ENCODE results near the gene ZFHX3.

ZFHX3 gene

DNA sequence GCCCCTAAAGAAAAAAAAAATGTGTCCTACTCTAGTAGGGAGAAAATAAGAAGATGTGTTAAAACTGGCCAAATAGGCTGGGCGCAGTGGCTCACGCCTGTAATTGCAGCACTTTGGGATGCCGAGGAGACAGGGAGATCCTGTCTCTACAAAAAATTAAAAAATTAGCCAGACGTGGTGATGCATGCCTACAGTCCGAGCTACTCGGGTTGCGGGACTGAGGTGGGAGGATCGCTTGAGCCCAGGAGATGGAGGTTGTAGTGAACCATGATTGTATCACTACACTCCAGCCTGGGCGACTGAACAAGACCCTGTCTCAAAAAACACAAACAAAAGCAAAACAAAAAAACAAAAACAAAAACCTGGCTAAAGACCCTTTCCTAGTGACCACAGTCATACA is 15.9 kb downstream of the ZFHX3 start:
- Mint-ChIP-seq H3K9me3 (no peaks in the 10 kb centered on the region), H3K4me3 (peak overlapping the region; percentile 44 to 62), H3K27ac (peak overlapping the region; percentile 52), H3K36me3 (no peaks in the 10 kb centered on the region), H3K27me3 (peaks cover 36 to 39% of the 10 kb centered on the region in 2 donors), H3K4me1 (peaks cover 43 to 66% of the 10 kb centered on the region in 2 donors)
- DNase-seq (no peak), ATAC-seq (replicated peaks) (no peak)

DNA sequence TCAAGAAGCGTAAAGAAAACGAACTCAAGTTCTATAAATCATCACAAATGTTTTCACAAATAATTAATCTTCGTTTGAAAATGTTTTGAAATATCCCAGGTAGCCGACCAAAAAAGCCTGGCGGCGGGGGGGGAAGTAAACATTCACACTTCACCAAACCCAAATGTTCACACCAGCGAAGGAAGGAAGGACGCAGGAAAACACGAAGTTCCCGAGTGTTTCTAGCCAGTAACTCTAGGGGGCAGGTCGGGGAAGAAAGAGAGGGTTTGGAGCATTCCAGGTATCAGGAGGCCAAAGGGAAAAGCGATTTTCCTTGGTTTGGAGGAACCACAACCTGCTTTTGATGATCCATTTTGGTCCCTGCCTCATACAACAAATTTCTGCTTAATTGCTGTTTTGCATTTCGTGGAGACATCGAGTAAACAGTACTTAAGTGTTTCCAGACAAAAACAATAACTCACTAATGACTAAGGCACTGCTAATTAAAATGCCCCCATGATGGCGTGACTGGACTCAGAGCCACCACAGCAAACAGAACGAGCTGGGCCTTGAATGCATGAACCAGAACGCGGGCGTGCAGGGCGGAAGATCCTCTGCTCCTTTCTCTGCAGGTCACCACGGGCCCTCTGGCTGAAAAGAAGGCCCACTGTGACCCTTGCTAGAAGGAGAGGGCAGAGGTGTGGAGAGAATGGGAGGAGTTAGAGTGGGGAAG is 16.6 kb downstream of the ZFHX3 start:
- no peak for ATAC-seq (replicated peaks)
- no peak overlapping the region for H3K27ac Mint-ChIP-seq
- peaks cover 34 to 39% of the 10 kb centered on the region in 2 donors for H3K27me3 Mint-ChIP-seq
- H3K4me1 Mint-ChIP-seq = peaks cover 39 to 60% of the 10 kb centered on the region in 2 donors
- no peaks in the 10 kb centered on the region for H3K36me3 Mint-ChIP-seq
- no peak for DNase-seq
- H3K9me3 Mint-ChIP-seq = no peaks in the 10 kb centered on the region
- peak overlapping the region; percentile 25 to 62 for H3K4me3 Mint-ChIP-seq

DNA sequence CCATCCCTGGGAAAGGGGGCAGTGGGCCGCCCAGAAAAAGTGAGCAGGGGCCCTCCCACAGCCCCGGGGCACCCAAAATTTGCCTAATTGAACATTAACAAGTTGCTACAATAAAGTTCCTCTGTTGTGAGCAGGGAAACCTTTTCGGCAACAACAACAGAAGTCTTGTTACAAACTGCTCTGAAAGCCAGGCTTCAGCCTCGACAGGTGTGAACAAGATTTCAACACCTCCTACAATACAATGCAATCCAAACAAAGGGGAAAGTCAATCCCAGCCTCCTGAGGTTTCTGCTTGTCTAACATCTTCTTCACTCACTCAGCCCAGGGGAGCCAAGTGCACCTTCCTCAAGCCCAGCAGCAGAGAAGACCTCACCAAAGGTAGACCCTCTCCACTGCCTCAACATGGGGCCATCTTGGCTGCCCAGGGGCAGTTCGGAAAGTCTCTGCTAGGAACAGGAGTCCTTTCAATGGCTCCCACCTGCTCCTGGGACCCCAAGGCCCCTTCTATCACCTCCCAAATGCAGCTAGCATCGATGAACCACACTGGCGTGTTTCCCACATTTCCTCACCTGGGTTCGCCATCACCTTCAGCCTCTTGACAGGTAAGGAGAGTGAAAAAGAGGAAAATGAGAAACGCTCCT is 19.1 kb downstream of the ZFHX3 start:
- ATAC-seq (replicated peaks) = no peak
- Mint-ChIP-seq H3K4me3 (no peak overlapping the region), H3K4me1 (peaks cover 27 to 37% of the 10 kb centered on the region in 2 donors), H3K36me3 (no peaks in the 10 kb centered on the region), H3K27ac (no peak overlapping the region), H3K27me3 (peaks cover 22 to 24% of the 10 kb centered on the region in 2 donors), H3K9me3 (no peaks in the 10 kb centered on the region)
- DNase-seq = no peak

- ATAC-seq (replicated peaks) (no peak), DNase-seq (no peak)
- Mint-ChIP-seq H3K9me3 (no peaks in the 10 kb centered on the region), H3K4me3 (no peak overlapping the region), H3K4me1 (peaks cover 25 to 31% of the 10 kb centered on the region in 2 donors), H3K36me3 (no peaks in the 10 kb centered on the region), H3K27ac (no peak overlapping the region), H3K27me3 (peaks cover 22 to 24% of the 10 kb centered on the region in 2 donors)
Observed at GRCh38 chr16:73028263-73028662, 19.7 kb downstream of the ZFHX3 start.

DNA sequence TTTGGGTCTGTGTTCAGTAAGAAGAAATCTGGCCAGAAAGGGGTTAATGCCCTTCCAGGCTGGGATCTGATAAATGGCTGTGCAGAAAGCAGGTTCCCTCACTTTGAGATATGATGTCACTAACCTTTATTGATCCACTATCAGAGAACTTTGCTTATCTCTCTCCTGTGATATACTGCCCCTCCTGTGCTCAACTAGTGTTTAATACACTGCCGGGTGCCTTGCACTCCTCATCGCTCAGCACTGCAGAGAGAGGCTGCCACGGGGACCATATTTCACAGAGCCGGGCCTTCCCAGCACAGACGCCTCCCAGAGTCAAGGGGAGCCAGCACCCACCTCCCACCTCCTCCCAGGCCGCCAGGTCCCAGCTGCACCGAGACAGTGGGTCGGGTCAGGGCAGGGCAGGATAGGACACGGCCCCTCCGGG is 20.2 kb downstream of the ZFHX3 start:
- Mint-ChIP-seq H3K27me3 (peaks cover 18 to 24% of the 10 kb centered on the region in 2 donors), H3K27ac (no peak overlapping the region), H3K4me1 (peaks cover 20 to 25% of the 10 kb centered on the region in 2 donors), H3K36me3 (no peaks in the 10 kb centered on the region), H3K4me3 (no peak overlapping the region), H3K9me3 (no peaks in the 10 kb centered on the region)
- DNase-seq = no peak
- no peak for ATAC-seq (replicated peaks)

DNA sequence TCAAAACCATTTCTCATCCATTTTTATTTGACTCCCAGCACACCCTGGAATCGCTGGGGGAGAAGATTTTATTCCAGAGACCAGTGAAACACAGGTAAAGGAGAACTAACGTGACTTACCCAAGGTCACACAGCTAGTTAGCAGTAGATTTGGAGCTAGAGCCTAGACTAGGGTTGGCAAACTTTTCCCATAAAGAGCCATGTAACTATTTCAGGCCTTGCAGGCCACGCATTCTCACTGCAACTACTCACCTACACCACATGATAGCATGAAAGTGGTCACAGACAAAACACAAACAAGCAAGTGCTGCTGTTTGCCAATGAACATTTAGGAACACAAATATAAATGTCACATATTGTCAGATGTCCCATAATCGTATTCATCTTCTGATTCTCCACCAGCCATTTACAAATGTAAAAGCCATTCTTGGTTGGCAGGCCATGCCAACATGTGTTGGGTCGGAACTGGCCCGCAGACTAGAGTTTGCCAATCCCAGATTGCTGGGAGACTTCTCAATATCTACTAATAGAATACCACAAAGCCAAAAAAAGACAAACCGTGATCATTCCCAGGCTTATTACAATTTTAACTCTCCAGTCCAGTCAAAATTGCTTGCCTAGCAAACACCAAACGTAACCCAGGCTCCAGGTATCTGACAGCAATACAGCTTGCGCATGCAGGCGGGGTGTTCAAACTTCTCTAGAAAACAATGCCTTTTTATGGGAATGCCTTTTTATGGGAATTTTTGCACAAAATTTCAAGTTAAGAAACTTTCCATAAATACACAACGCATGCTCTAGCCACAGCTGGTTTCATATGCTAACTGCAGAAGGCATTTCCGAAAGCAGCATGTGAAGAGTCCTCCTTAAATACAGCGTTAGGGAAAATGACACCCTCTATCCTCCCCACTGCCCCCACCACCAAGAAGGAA is 20.9 kb downstream of the ZFHX3 start:
- H3K4me1 Mint-ChIP-seq = peaks cover 14 to 18% of the 10 kb centered on the region in 2 donors
- DNase-seq = no peak
- H3K27me3 Mint-ChIP-seq = peaks cover 14 to 24% of the 10 kb centered on the region in 2 donors
- no peaks in the 10 kb centered on the region for H3K9me3 Mint-ChIP-seq
- no peak overlapping the region for H3K27ac Mint-ChIP-seq
- H3K36me3 Mint-ChIP-seq = no peaks in the 10 kb centered on the region
- H3K4me3 Mint-ChIP-seq = no peak overlapping the region
- no peak for ATAC-seq (replicated peaks)

- no peak for DNase-seq
- peaks cover 5 to 7% of the 10 kb centered on the region in 2 donors for H3K4me1 Mint-ChIP-seq
- no peaks in the 10 kb centered on the region for H3K36me3 Mint-ChIP-seq
- peaks cover 8 to 15% of the 10 kb centered on the region in 2 donors for H3K27me3 Mint-ChIP-seq
- no peak overlapping the region for H3K27ac Mint-ChIP-seq
- no peak overlapping the region for H3K4me3 Mint-ChIP-seq
- no peaks in the 10 kb centered on the region for H3K9me3 Mint-ChIP-seq
- ATAC-seq (replicated peaks) = no peak
Observed at GRCh38 chr16:73025856-73026210, 22.1 kb downstream of the ZFHX3 start.

GRCh38 chr16:73025151-73025855 is 22.6 kb downstream of the ZFHX3 start:
- H3K4me3 Mint-ChIP-seq = no peak overlapping the region
- H3K4me1 Mint-ChIP-seq = peaks cover 3 to 4% of the 10 kb centered on the region in 2 donors
- ATAC-seq (replicated peaks) (no peak), DNase-seq (no peak)
- no peaks in the 10 kb centered on the region for H3K36me3 Mint-ChIP-seq
- no peaks in the 10 kb centered on the region for H3K9me3 Mint-ChIP-seq
- H3K27me3 Mint-ChIP-seq = peaks cover 5 to 11% of the 10 kb centered on the region in 2 donors
- H3K27ac Mint-ChIP-seq = peak overlapping the region; percentile 33

DNA sequence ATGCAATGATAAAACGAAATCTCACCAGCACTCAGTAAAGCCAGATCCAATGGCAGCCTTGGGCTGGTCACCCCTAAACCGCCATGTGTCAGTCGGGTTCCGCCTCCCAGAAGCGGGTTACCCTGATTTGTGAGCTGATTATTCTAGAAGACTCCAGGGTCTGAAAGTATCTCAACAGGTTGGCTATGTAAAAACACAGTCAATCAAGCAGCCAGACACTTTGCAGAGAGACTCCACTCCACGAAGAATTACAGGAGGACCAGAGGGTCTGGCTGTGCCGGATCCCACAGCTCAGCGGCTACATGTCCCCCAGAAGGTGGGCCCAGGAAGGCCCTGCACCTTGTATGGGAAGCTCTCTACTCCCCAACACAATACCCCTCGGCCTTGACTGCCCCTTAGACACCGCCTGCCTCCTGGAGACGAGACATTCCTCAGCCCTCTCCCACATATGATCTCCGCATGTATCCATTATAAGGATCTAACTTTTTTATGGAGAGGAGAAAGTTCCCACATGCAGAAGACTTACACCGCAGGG is 23.3 kb downstream of the ZFHX3 start:
- ATAC-seq (replicated peaks) = no peak
- H3K36me3 Mint-ChIP-seq = no peaks in the 10 kb centered on the region
- DNase-seq = no peak
- H3K4me1 Mint-ChIP-seq = peaks cover 4 to 7% of the 10 kb centered on the region in 2 donors
- H3K9me3 Mint-ChIP-seq = no peaks in the 10 kb centered on the region
- H3K27ac Mint-ChIP-seq = no peak overlapping the region
- no peak overlapping the region for H3K4me3 Mint-ChIP-seq
- H3K27me3 Mint-ChIP-seq = peaks cover 0 to 4% of the 10 kb centered on the region in 2 donors

GRCh38 chr16:73023752-73024570 is 24.0 kb downstream of the ZFHX3 start:
- H3K27ac Mint-ChIP-seq = no peak overlapping the region

DNA sequence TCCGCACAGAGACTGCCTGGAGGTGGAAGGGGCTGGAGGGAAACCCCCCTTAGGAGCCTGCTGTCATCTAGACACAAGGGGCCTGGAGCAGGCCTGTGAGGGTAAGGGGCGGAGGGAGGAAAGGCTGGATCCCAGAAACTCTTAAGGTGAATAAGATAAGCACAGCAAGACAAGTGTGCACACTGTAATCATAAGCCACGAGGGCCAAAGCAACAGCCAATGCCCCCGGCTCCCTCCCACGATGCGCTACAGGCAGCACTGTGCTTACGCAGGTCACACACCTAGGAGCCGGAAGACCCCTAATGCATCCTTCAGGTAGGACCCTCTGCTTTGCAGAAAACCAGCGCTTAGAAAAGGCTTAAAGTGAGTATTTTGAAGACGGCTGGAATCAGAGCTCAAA is 24.6 kb downstream of the ZFHX3 start:
- ATAC-seq (replicated peaks) (no peak), DNase-seq (no peak)
- Mint-ChIP-seq H3K27me3 (no peaks in the 10 kb centered on the region), H3K9me3 (no peaks in the 10 kb centered on the region), H3K4me1 (peaks cover 9% of the 10 kb centered on the region in 2 donors), H3K36me3 (no peaks in the 10 kb centered on the region), H3K4me3 (no peak overlapping the region), H3K27ac (no peak overlapping the region)

More at GRCh38 chr16:73023752-73024570, 24.0 kb downstream of the ZFHX3 start:
- H3K4me3 Mint-ChIP-seq = no peak overlapping the region
- H3K27me3 Mint-ChIP-seq = peaks cover 0 to 1% of the 10 kb centered on the region in 2 donors
- DNase-seq (no peak), ATAC-seq (replicated peaks) (no peak)
- peaks cover 9% of the 10 kb centered on the region in 2 donors for H3K4me1 Mint-ChIP-seq
- H3K36me3 Mint-ChIP-seq = no peaks in the 10 kb centered on the region
- H3K9me3 Mint-ChIP-seq = no peaks in the 10 kb centered on the region

DNA sequence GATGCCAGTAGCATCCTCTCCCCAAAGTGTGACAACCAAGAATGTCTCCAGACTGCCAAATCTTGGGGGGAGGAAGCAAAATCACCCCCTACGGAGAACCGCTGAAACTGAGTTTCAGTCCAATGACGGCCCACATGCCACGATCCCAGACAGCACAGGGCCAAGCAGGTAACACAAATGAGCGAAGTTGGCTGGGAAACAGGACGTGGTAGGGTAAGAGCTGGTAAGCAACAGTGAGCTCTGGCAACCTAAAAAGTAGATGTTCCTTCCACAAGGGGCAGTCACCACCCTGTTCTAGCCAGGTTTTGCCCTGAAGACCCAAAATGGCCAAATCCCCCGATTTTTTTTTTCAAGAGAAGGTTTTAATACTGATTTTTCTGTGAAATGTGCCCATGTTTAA is 25.4 kb downstream of the ZFHX3 start:
- Mint-ChIP-seq H3K36me3 (no peaks in the 10 kb centered on the region), H3K9me3 (no peaks in the 10 kb centered on the region), H3K4me3 (no peak overlapping the region), H3K4me1 (peaks cover 11 to 12% of the 10 kb centered on the region in 2 donors), H3K27ac (no peak overlapping the region), H3K27me3 (no peaks in the 10 kb centered on the region)
- no peak for ATAC-seq (replicated peaks)
- DNase-seq = no peak

GRCh38 chr16:73021866-73022495 is 25.9 kb downstream of the ZFHX3 start:
- peaks cover 15 to 18% of the 10 kb centered on the region in 2 donors for H3K4me1 Mint-ChIP-seq

More at GRCh38 chr16:73021866-73022495, 25.9 kb downstream of the ZFHX3 start:
- Mint-ChIP-seq H3K27me3 (no peaks in the 10 kb centered on the region), H3K36me3 (no peaks in the 10 kb centered on the region), H3K9me3 (no peaks in the 10 kb centered on the region), H3K4me3 (no peak overlapping the region), H3K27ac (no peak overlapping the region)
- ATAC-seq (replicated peaks) (no peak), DNase-seq (no peak)
